Smooth muscle cell (in vitro differentiated cells): Measurements from ENCODE around the gene POLR2M. TPM values are rescaled to one million over a fixed set of nuclear protein-coding genes. Genes with fewer than 3 reads are reported as not detected.

Experiments
- DNase-seq: peaks from one replicate; lab custom pipeline; 2025; ENCODE audit not compliant: unreplicated experiment; lab: John Stamatoyannopoulos, UW
- H2AFZ ChIP-seq: fragments of 200-600 bp; sonication (generic); 2 replicates; pipeline ENCODE4 v1.6.0; 2016; ENCODE audit warnings: antibody characterized with exemption, low read depth, mild to moderate bottlenecking
- H3F3A ChIP-seq: fragments of 200-600 bp; sonication (generic); 2 replicates; pipeline ENCODE4 v1.6.0; 2017; ENCODE audit warnings: antibody characterized with exemption, low read depth
- H3K27ac ChIP-seq: fragments of 200-600 bp; sonication (generic); 2 replicates; pipeline ENCODE4 v1.5.1; 2016; ENCODE audit warnings: low read depth, mild to moderate bottlenecking
- H3K27me3 ChIP-seq: fragments of 200-600 bp; sonication (generic); 2 replicates; pipeline ENCODE4 v1.6.1; 2016; ENCODE audit warnings: low read depth, mild to moderate bottlenecking
- H3K36me3 ChIP-seq: fragments of 200-600 bp; sonication (generic); 2 replicates; pipeline ENCODE4 v1.5.1; 2016; ENCODE audit warnings: low read depth
- H3K4me1 ChIP-seq: fragments of 200-600 bp; sonication (generic); 2 replicates; pipeline ENCODE4 v1.5.1; 2016; ENCODE audit warnings: low read depth
- H3K4me2 ChIP-seq: fragments of 200-600 bp; sonication (generic); 2 replicates; pipeline ENCODE4 v1.6.0; 2016; ENCODE audit warnings: mild to moderate bottlenecking
- H3K4me3 ChIP-seq: fragments of 200-600 bp; sonication (generic); 2 replicates; pipeline ENCODE4 v1.5.1; 2016; ENCODE audit warnings: mild to moderate bottlenecking
- H3K79me2 ChIP-seq: fragments of 200-600 bp; sonication (generic); 2 replicates; pipeline ENCODE4 v1.6.0; 2016; ENCODE audit warnings: low read depth, mild to moderate bottlenecking
- H3K9ac ChIP-seq: fragments of 200-600 bp; sonication (generic); 2 replicates; pipeline ENCODE4 v1.6.0; 2016; ENCODE audit warnings: low read depth
- H3K9me3 ChIP-seq: fragments of 200-600 bp; sonication (generic); replicated peaks from 2 replicates; pipeline ENCODE4 v1.5.1; 2016; ENCODE audit warnings: low read depth
- H4K20me1 ChIP-seq: fragments of 200-600 bp; sonication (generic); 2 replicates; pipeline ENCODE4 v1.6.0; 2016; ENCODE audit warnings: low read depth
- WGBS: methylation state at CpG from one replicate; pipeline ENCODE4 v1.1.7; 2016; ENCODE audit warnings: low lambda C conversion rate; 5-methylcytosine and 5-hydroxymethylcytosine counted together
- polyA plus RNA-seq: library from polyadenylated mRNA; unstranded; fragments of >200 nt; fragmentation: Nextera tagmentation; extraction: Ambion mirVana; gene quantifications from 2 replicates; pipeline ENCODE4 v1.2.1, GENCODE V29; 2016
- total RNA-seq: library from RNA; depleted of rRNA; stranded (reverse); fragments of >200 nt; gene quantifications from 2 replicates; pipeline ENCODE4 v1.2.3, GENCODE V29; 2014
- TF ChIP-seq, protein P1 (sequence below): fragments of 200-600 bp; sonication (generic); IDR thresholded peaks from 2 replicates; pipeline ENCODE4 v1.5.1; 2017; ENCODE audit warnings: borderline replicate concordance, mild to moderate bottlenecking, antibody characterized with exemption; ENCODE audit not compliant: insufficient read depth, poor library complexity, severe bottlenecking

Gene POLR2M
- total and polyA plus RNA-seq, 2 experiments from 2014 or later, result 23.9 to 49.8 TPM

DNA sequence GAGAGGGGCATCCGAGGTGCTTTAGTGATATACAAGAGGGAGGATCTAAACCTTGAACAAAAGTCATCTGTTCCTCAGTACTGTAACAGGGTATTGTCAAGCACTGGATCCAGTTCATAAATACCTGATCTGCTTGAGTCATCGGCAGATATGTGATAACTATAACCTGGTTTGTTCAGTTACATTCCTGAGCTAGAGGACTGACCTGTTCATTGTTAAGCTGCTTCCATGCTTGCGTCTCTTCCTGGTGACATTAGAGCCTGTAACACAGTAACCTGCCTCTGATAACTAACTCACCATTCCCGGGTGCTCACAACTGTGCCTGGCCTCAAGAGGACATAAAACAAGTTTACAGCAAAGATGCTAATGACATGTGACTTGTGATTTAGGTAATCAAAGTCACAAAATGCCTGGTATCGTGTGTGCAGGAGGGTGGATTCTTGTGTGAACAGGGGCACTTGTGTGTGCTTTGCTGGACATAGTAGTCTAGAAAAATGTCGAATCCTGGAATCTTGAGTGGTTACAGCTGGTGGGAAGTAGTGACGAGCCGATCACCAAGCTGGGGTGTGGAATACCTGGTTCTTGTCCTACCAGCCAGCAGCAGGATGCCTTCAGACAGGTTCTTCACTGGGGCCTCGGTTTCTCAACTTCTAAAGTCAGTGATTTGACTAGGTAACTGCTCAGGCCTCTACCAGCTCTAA is 30.9 kb upstream of the POLR2M start:
- H3K36me3 ChIP-seq, result no peaks in the 10 kb centered on the region
- no peaks in the 10 kb centered on the region for H4K20me1 ChIP-seq
- no peaks in the 10 kb centered on the region for H3K4me1 ChIP-seq
- H3K79me2 ChIP-seq, result no peaks in the 10 kb centered on the region
- H2AFZ ChIP-seq, result no peak overlapping the region
- no peak overlapping the region for H3K4me3 ChIP-seq
- DNase-seq, result no peak
- peak overlapping the region; percentile 8 for H3K9ac ChIP-seq
- peak overlapping the region; percentile 43 for H3K27ac ChIP-seq
- no peaks in the 10 kb centered on the region for H3K9me3 ChIP-seq
- whole genome bisulfite sequencing, result 80% methylated on average over 9 of the region's 9 CpGs
- H3K27me3 ChIP-seq, result no peaks in the 10 kb centered on the region
- TF ChIP-seq, protein P1, sequence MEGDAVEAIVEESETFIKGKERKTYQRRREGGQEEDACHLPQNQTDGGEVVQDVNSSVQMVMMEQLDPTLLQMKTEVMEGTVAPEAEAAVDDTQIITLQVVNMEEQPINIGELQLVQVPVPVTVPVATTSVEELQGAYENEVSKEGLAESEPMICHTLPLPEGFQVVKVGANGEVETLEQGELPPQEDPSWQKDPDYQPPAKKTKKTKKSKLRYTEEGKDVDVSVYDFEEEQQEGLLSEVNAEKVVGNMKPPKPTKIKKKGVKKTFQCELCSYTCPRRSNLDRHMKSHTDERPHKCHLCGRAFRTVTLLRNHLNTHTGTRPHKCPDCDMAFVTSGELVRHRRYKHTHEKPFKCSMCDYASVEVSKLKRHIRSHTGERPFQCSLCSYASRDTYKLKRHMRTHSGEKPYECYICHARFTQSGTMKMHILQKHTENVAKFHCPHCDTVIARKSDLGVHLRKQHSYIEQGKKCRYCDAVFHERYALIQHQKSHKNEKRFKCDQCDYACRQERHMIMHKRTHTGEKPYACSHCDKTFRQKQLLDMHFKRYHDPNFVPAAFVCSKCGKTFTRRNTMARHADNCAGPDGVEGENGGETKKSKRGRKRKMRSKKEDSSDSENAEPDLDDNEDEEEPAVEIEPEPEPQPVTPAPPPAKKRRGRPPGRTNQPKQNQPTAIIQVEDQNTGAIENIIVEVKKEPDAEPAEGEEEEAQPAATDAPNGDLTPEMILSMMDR, result no peak
- peak overlapping the region; percentile 20 for H3K4me2 ChIP-seq
- no peaks in the 10 kb centered on the region for H3F3A ChIP-seq

GRCh38 chr15:57676585-57676984 is 29.9 kb upstream of the POLR2M start:
- Histone ChIP-seq H3F3A (no peaks in the 10 kb centered on the region), H3K79me2 (no peaks in the 10 kb centered on the region), H3K9ac (no peak overlapping the region), H3K4me2 (no peak overlapping the region), H3K36me3 (no peaks in the 10 kb centered on the region), H3K4me1 (no peaks in the 10 kb centered on the region), H3K27me3 (no peaks in the 10 kb centered on the region), H3K9me3 (no peaks in the 10 kb centered on the region), H3K27ac (no peak overlapping the region), H2AFZ (no peak overlapping the region), H3K4me3 (no peak overlapping the region), H4K20me1 (no peaks in the 10 kb centered on the region)
- DNase-seq, result no peak
- TF ChIP-seq, protein P1, result no peak
- WGBS, result 79% methylated on average over 5 of the region's 5 CpGs

- 68% methylated on average over 3 of the region's 3 CpGs for WGBS
- Histone ChIP-seq H3F3A (no peaks in the 10 kb centered on the region), H3K4me1 (no peaks in the 10 kb centered on the region), H3K36me3 (no peaks in the 10 kb centered on the region), H3K79me2 (no peaks in the 10 kb centered on the region), H3K27me3 (no peaks in the 10 kb centered on the region), H3K27ac (peak overlapping the region; percentile 18), H4K20me1 (no peaks in the 10 kb centered on the region), H3K9ac (no peak overlapping the region), H2AFZ (no peak overlapping the region), H3K4me3 (no peak overlapping the region), H3K9me3 (no peaks in the 10 kb centered on the region), H3K4me2 (peak overlapping the region; percentile 34)
- DNase-seq, result no peak
- TF ChIP-seq, protein P1, result no peak
These were observed 29.3 kb upstream of the POLR2M start for GRCh38 chr15:57677204-57677603.

GRCh38 chr15:57680021-57680420 is 26.5 kb upstream of the POLR2M start:
- H3K27ac ChIP-seq, result peak overlapping the region; percentile 52
- DNase-seq, result no peak
- H3K36me3 ChIP-seq, result no peaks in the 10 kb centered on the region

More at GRCh38 chr15:57680021-57680420, 26.5 kb upstream of the POLR2M start:
- Histone ChIP-seq H3K4me3 (no peak overlapping the region), H3K9ac (no peak overlapping the region), H3F3A (no peaks in the 10 kb centered on the region), H3K9me3 (no peaks in the 10 kb centered on the region), H3K4me2 (peak overlapping the region; percentile 46), H3K27me3 (no peaks in the 10 kb centered on the region), H3K79me2 (no peaks in the 10 kb centered on the region), H3K4me1 (no peaks in the 10 kb centered on the region), H2AFZ (no peak overlapping the region), H4K20me1 (no peaks in the 10 kb centered on the region)
- TF ChIP-seq, protein P1, result no peak
- 88% methylated on average over 1 of the region's 1 CpG for WGBS
